IPS-NIHi7 (cell line): ENCODE data around the gene CCL14.
"Not testable (repeated sequence)": the region's sequence is repeated elsewhere in the genome, so short reads cannot be mapped to it uniquely, and the experiment has no call there.

ENCODE experiments used
- DNase-seq: peaks from one replicate; pipeline ENCODE4 v3.0.0; 2012; ENCODE audit warnings: mixed read lengths; ENCODE audit errors: extremely low spot score

CCL14 gene

DNA sequence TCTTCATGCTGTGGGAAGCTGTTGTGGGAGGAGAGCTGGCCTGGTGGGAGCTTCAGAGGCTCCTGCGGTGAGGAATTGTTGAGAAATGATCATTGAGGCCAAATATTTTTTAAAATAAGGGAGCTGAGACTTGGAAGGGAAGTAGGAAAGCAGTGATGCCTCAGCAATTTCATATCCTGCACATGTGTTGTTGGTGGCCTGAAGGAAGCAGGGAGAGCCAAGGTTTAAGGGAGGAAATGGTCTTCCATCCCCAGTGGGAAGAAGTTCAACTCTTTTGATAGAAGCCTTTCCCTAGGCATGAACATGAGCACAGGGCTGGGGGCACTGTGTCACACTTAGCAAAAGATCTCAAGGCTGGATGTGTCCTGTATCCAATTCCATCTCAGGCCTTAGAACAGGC lies at the start of gene CCL14:
CCL14 (minus strand) TSS at position 87 of the 400 bp plus-strand sequence; CDS start at position 7, 80 bp downstream.
- DNase-seq = no peak

DNA sequence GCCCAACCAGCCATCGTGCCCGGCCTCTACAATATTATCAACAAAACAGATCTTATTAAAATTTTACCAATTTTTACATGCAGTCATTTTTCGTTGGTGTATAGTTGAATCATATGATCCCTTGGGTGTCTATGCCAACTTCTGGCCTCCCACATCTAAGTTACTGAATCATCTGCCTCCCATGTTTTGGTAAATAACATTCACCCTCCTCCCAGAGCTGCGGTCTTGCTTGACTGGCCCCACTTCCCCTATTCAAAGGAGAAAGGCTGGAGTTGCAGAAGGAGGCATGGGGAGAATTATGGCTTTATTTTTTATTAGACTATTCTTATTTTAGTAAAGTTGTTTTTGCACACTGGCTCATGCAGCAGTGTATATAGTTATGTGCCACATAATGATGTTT lies 49.7 kb upstream of the CCL14 start:
- DNase-seq = no peak

DNA sequence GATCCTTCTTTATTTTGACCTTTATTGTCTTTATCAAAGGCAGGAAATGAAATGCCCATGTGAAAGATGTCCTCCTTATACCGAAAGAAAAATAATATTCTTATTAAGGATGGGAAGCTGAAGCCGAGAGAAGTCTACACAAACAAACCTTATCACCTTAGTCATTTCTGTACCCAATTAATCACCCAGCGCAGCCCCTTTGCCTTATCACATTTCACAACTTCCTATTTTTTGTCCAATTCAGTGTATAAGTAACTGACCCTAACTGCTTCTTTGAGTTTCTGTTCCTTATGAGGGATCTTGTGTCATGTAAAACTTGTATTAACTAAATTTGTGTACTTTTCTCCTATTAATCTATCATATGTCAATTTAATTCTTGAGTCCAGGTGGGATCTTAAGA lies 47.6 kb upstream of the CCL14 start:
- DNase-seq = no peak

DNA sequence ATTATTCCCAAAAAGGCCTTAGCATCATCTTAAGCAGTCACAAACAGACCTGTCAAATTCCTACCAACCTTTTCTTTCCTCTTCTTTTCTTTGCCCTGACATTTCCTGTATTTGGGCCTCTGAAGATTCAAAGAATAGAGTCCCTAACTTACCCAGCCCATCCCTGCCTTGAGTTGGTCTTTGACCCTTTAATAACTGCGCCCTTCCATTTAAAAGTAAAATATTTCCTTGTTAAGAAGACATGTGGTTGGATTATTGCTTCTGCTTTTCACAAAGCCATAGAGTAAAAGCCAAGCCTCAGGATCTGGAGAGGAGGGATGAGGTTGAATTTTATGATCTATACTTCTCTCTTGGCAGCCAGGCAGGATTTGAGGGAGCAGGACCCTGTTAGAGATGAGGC lies 44.4 kb upstream of the CCL14 start:
- DNase-seq = no peak

DNA sequence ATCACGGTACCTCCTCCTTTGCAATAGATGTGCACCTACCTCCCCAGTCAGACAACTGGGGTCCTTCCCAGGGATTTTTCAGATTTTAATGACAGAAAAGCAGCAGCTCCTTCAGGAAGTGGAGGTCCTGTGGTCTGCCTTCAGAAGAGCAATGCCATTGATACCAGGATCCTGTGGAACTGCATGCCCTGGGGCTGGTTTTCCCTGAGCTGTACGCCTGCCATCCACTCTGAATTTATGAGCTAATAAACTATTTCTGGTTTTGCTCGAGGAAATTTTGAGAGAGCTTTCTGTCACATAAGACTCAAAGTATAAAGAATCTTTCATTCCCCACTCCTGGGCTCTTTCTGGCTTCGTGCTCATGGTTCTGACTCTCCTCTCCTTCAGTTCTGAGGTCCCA lies 41.2 kb upstream of the CCL14 start:
- no peak for DNase-seq

DNA sequence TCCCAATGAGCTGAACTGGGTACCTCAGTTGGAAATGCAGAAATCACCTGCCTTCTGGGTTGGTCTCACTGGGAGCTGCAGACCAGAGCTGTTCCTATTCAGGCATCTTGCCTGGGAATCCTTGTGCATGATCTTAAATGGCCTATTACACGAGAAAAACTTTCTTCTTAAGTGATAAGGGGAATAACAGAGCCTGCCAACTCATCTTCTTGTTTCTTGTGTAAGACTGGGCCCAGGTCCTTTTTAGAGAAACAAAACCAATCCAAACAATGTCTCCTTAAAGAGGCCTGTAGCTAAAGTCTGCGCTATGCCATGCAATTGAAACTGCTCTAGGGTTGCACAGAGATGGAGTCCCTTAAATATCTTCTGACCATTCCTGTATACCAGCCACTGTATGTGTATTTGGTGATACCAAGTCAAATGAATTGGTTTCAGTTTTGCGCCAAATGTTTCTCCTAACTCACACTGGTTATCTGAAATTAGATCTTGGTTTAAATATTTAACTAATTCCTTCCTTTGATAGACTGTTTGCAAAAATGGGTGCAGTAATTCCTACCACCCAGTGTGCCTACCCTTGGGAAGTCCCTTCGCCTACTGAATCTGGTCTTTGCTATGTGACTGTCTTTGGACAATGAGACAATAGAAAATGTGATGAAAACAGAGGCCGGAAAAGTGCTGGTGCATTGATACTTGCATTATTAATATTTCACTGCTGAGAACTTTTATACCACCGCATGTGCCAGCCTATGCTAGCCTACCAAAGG lies 37.8 kb upstream of the CCL14 start:
- no peak for DNase-seq

DNA sequence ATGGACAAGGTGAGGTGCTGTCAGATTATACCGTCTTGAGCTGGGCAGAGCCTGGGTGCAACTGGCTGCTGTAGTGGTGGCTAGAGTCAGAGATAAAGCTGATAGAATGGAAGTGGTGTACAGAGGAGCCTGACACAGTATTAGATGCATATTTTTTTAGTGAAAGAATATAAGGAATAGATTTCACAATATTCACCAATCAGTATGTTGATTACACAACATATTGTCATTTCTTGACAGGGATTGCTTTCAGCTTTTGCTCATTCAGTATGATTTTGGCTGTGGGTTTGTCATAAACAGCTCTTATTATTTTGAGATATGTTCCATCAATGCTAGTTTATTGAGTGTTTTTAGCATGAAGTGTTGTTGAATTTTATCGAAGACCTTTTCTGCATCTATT lies 32.9 kb upstream of the CCL14 start:
- DNase-seq = no peak

DNA sequence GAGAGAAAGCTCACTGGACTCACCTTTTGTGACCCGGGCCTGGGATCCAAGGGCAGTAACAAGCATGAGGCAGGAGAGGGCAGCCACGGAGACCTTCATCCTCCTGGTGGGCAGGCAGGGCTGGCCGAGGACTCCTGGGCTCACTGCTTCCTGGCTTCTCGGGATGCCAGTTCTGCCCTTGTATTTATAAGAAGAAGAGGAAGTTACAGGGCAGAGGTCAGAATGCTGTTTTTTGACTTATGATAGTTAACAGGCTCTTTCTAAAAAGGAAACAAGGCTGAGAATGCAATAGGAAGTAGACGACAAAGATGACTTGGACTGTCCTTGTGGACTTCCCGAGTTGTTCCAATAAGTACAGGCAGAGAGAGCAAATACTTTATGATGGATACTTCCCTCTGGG lies 31.3 kb upstream of the CCL14 start, which contains the start of gene CCL23:
CCL23 (minus strand) TSS at position 174 of the 400 bp plus-strand sequence; CDS start at position 99, 75 bp downstream.
- DNase-seq = no peak

DNA sequence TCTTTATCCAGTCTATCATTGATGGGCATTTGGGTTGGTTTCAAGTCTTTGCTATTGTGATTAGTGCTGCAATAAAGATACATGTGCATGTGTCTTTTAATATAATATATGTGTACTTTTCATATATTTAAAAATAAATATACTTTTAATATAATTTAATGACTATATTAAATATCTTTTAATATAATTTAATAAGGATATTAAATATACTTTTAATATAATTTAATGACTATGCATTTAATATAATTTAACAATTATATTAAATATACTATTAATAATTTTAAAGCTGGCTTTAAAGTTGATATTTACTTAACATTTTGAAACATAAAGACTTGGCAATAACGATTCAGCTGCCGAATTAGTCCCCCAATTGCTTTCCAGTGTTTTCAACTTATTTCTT lies 30.0 kb upstream of the CCL14 start:
- DNase-seq = no peak

DNA sequence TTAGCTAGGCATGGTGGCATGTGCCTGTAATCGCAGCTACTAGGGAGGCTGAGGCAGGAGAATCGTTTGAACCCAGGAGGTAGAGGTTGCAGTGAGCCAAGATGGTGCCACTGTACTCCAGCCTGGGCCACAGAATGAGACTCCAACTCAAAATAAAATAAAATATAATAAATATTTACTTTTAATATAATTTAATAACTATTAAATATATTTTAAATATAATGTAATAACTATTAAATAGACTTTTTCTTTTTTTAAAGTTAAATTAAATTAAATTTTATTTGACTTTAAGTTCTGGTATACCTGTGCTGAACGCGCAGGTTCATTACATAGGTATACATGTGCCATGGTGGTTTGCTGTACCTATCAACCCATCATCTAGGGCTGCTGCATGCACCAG lies 29.4 kb upstream of the CCL14 start:
- not testable (repeated sequence) for DNase-seq

DNA sequence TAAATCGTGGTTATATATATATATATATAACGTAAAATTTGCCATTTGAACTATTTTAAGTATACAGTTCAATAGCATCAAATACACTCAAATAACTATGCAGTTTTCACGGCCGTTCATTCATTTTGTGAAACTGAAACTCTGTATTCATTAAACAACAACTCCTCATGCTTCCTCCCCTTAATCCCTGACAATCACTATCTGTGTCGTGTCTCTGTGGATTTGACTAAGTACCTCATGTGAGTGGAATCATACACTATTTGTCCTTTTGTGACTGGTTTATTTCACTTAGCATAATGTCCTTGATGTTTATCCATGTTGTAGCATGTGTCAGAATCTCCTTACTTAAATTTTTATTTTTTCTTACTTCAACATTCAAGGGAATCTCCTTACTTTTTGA lies 28.4 kb upstream of the CCL14 start:
- DNase-seq = no peak

DNA sequence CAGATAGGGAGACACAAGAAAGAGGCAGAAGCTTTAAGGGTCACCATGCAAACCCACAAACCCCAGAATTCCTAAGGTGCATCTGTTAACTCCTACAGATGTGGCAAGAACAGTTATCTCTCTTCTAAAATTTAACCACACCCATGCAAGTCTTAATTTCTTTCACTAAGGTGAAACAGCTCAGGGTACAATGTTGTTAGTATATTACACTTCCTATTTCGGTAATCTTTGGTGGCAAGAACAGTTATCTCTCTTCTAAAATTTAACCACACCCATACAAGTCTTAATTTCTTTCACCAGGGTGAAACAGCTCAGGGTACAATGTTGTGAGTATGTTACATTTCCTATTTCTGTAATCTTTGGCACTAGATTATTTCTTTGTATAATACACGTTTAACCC lies 24.7 kb upstream of the CCL14 start:
- DNase-seq = no peak

DNA sequence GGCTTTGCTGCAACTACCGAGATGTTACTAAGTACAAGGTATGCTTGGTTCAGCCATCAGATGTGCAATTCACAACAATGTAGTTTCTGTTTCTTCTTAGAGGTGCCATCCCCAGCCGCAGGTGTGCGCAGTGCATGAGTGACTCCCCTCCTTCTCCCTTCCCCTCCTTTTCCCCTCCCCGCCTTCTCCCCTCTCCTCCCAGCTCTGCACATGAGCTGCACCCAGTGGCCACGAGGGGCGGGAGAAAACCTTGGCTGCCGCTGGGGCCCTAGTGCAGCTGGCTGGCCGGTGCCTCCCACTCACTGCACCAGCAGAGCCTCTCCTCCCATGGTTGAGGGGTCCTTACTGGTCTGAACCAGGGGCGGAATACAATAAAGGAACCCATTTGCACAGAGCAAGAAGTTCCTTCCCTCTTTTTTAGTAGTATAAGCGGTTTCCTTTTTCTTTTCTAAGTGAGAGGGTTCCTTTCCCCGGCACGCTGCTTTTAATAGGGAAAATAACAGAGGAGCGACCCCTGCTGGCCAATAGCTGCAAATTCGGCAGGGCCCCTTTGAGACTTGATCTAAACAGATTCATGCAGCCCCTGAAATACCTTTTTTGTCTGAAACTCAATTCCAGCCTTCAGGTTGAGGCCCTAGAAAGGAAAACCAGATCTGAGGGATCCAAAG lies 22.6 kb upstream of the CCL14 start:
- DNase-seq = peak; percentile 44

DNA sequence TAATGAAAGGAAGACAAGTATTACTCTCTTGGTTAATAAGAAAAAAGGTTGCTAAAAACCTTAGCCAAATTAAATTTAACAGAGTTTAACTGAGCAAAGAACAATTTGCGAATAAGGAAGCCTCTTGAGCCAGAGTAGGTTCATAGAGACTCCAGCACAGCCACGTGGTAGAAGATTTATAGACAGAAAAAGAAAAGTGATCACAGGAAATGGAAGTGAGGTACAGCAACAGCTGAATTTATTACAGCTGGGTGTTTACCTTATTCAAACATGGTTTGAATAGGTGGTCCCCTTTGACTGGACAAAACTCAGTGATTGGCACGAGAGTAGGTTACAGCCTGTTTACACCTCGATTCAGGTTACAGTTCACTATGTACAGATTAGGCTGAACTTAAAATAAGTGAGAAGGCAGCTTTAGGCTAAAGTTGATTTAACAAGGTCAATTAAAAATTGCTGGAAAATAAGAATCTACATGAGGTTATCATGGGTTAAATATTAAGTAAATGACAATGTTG lies 18.1 kb upstream of the CCL14 start:
- DNase-seq = no peak

DNA sequence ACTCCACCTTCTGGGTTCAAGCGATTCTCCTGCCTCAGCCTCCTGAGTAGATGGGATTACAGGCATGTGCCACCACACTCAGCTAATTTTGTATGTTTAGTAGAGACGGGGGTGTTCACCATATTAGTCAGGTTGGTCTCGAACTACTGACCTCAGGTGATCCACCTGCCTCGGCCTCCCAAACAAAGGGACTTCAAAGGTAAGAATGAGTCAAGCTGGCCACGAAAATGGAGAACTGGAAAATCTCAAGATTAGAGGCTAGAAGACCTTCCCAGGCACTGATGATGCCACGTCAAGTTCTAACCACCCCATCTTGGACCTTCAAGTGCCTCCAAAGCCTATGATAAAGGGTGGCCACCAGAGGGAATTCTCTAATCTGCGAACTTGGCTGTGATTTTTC lies 16.1 kb upstream of the CCL14 start:
- no peak for DNase-seq

DNA sequence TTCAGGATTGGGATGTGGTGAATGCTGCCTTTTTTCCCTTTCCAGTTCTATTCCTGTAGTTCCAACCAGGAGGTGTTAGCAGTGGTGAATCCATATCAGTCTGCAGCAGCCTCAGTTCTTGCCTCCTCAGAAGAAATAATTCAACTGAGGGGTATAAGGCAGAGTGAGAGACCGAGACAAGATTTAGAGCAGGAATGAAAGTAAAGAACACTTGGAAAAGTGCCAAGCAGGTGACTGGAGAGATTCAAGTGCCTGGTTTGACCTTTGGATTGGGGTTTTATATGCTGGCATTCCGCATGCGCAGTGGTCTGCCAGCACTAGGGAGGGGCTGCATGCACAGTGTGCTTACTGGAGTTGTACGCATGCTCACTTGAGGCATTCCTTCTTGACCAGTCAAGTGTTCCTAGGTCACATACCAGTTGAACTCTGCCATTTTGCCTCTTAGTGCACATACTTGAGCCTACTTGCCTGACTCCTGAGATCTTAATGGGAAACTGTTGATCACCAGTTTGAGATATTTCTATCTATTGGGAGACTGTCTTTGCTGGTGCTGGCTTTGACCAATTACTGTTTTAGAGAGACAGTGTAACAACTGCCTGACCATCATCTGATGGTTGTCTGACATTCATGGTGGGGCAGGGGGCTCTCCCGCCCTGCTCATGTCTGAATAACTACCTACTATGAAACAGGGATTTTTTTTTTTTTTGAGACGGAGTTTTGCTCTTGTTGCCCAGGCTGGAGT lies 15.5 kb upstream of the CCL14 start:
- no peak for DNase-seq

DNA sequence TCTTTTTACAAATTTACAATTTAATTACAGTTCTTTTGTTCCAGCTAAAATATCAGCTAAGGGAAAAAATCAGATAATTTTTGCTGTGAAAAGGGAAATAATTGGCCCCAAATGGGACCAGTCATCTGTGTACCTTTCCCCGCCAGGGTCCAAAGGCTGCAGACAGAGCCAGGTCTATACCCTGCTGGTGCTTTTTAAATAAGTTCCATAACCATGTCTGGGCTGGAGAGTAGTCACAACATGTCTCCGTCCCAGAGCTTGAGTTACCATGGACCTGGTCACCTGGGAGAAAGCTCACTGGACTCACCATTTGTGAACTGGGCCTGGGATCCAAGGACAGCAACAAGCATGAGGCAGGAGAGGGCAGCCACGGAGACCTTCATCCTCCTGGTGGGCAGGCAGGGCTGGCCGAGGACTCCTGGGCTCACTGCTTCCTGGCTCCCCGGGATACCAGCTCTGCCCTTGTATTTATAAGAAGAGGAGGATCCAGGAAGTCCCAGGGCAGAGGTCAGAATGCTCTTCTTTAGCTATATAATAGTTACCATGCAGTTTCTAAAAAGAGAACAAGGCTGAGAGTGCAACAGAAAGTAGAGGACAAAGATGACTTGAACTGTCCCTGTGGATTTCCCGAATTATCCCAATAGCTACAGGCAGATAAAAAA lies 14.7 kb upstream of the CCL14 start, which contains the start of gene CCL15:
CCL15 (minus strand) TSS at position 444 of the 662 bp plus-strand sequence; CDS start at position 383, 61 bp downstream.
- DNase-seq = no peak

DNA sequence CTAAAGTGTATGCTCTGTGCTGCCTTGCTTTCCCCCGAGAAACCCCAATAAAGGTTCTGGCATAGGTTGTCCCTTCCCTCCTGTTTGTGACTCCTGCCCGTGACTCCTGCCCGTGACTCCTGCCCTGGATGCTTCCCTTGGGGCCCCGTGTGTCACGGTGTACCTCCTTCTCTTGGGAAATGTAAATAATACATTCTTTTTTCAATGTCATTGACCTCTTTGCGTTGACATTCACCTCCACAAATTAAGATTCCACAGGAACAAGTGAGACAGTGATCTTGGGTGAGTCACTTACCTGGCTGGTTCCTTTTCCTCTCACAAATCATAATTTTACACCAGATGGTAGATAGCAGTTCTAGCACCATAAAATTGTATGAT lies 14.2 kb upstream of the CCL14 start:
- no peak for DNase-seq

DNA sequence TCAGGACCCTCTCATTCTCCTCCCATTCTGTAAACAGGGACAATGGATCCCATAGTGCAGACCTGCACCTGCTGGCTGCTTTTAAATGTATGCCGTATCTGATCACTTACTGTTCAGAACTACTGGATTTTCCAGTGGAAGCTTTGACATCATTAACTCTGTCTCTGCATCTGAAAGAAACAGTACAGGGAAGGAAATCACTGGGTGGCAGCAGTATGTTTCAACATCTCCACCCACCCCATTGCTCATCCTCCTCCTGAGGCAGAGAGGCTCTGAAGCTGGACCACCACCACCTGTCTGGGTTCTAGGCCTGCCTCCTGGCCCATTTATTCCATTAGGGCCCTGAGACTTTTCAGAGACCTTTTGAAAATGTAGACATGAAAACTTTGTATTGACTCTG lies 12.2 kb upstream of the CCL14 start:
- no peak for DNase-seq

DNA sequence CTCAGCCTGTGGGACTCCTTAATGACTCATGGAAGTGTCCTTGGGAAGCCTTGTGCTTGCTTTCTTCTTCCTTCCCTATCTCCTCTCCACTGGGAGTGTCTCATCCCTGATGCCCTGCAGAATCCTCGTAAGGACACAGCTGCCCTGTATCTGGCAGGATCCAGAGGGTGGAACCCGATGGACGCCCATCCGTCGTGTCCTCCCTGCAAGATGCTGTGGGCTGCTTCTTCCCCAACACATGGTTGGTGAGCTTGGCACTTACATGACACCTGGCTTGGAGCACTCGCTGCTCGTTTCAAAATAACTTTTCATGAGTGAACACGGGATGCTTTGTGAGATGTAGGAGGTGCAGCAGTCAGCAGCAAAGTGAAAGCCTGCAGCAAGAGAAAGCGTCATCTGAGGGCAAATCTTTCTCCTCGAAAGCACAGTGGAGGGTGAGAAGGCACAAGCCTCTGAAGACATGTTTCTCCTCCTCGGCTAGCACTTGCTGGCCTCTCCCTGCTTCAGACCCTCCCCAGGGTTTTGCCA lies 11.6 kb upstream of the CCL14 start:
- no peak for DNase-seq

DNA sequence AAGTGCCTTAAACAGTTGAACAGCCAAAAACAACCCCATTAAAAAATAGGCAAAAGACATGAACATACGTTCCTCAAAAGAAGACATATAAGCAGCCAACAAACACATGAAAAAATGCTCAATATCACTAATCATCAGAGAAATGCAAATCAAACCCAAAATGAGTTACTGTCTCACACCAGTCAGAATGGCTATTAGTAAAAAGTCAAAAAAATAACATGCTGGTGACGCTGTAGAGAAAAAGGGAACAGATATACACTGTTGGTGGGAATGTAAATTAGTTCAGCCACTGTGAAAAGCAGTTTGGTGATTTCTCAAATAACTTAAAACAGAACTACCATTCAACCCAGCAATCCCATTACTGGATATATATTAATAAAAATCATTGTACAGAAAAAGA lies 8.8 kb upstream of the CCL14 start:
- DNase-seq = not testable (repeated sequence)

DNA sequence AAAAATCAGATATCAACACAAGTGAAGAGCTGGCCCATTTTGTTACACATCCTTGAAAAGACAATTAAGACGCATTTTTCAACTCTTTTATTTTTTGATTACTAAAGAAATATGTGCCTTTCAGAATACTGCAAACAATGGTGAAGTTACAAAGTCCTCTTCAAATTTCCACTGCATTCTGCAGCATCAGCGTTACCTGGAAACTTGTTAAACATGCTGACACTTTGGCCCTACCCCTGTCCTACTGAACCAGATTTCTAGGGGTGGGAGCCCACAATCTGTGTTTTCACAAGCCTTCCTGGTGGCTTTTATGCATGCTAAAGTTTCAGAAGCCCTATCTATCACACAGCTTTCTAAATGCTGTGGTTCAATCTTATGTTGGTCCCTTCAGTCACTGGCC lies 4.5 kb upstream of the CCL14 start:
- no peak for DNase-seq
